Measurements from ENCODE around the gene IRGC. TPM values are rescaled to one million over a fixed set of nuclear protein-coding genes. Genes with fewer than 3 reads are reported as not detected.

The IRGC gene, protein sequence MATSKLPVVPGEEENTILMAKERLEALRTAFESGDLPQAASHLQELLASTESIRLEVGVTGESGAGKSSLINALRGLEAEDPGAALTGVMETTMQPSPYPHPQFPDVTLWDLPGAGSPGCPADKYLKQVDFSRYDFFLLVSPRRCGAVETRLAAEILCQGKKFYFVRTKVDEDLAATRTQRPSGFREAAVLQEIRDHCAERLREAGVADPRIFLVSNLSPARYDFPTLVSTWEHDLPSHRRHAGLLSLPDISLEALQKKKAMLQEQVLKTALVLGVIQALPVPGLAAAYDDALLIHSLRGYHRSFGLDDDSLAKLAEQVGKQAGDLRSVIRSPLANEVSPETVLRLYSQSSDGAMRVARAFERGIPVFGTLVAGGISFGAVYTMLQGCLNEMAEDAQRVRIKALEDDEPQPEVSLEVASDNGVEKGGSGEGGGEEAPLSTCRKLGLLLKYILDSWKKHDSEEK
- total RNA-seq (not detected), polyA plus RNA-seq (not detected)
- long read RNA-seq, donor 1 = 0 reads
- long read RNA-seq, donor 2 = 0 reads
- long read RNA-seq, donor 3 = 0 reads
- long read RNA-seq, donor 4 = 0 reads
- long read RNA-seq, donor 5 = 0 reads
- long read RNA-seq, donor 6 = 0 reads
- long read RNA-seq, donor 7 = 0 reads
- long read RNA-seq, donor 8 = 0 reads
- long read RNA-seq, donor 9 = 0 reads
- long read RNA-seq, donor 10 = 0 reads

DNA sequence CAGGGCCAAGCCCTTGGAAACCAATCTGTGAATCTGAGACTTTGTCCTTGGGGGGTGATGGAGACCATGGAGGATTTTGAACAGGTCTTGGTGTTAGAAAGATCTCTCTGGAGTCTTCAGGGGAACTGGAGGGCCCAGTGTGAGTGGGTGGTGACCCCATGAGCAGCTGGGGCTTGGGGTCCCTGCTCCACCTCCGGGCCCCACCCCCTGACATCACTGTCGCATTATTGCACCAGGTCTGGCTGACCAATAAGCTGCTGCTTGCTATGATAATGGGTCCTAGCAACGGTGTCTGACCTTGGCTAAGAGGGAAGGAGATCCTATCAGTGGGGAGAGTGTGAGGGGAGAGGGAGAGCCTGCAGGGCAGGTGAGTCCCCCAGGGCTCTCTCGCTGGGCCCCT lies at the start of gene IRGC:
IRGC (plus strand) TSS at position 301 of the 400 bp plus-strand sequence. CDS start 2,483 bp downstream, outside the sequence.
- no peak for TF ChIP-seq POLR2AphosphoS5 (IDR thresholded peaks at IDR 0.05)
- no peak for TF ChIP-seq EP300 (IDR thresholded peaks at IDR 0.05)
- TF ChIP-seq, protein P1, sequence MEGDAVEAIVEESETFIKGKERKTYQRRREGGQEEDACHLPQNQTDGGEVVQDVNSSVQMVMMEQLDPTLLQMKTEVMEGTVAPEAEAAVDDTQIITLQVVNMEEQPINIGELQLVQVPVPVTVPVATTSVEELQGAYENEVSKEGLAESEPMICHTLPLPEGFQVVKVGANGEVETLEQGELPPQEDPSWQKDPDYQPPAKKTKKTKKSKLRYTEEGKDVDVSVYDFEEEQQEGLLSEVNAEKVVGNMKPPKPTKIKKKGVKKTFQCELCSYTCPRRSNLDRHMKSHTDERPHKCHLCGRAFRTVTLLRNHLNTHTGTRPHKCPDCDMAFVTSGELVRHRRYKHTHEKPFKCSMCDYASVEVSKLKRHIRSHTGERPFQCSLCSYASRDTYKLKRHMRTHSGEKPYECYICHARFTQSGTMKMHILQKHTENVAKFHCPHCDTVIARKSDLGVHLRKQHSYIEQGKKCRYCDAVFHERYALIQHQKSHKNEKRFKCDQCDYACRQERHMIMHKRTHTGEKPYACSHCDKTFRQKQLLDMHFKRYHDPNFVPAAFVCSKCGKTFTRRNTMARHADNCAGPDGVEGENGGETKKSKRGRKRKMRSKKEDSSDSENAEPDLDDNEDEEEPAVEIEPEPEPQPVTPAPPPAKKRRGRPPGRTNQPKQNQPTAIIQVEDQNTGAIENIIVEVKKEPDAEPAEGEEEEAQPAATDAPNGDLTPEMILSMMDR (IDR thresholded peaks at IDR 0.05) = no peak
- TF ChIP-seq POLR2A (IDR thresholded peaks at IDR 0.05) = no peak
- Histone ChIP-seq H3K27ac (no peak within 1 kb of the TSS), H3K4me3 (no peak within 1 kb of the TSS), H3K36me3 (no peaks in the 10 kb centered on the region), H3K9me3 (no peaks in the 10 kb centered on the region), H3K27me3 (peaks cover 0 to 32% (median 0%) of the 10 kb centered on the region in 3 donors), H3K4me1 (no peaks in the 10 kb centered on the region)
- intact Hi-C loops (cut with DNase I; ENCODE audit: low total_unique reads) = no loop called here
- DNase-seq = no peak
- WGBS, 5 donors = 31 to 63% (median 55%) methylated on average over 2 to 4 of the region's 4 CpGs

DNA sequence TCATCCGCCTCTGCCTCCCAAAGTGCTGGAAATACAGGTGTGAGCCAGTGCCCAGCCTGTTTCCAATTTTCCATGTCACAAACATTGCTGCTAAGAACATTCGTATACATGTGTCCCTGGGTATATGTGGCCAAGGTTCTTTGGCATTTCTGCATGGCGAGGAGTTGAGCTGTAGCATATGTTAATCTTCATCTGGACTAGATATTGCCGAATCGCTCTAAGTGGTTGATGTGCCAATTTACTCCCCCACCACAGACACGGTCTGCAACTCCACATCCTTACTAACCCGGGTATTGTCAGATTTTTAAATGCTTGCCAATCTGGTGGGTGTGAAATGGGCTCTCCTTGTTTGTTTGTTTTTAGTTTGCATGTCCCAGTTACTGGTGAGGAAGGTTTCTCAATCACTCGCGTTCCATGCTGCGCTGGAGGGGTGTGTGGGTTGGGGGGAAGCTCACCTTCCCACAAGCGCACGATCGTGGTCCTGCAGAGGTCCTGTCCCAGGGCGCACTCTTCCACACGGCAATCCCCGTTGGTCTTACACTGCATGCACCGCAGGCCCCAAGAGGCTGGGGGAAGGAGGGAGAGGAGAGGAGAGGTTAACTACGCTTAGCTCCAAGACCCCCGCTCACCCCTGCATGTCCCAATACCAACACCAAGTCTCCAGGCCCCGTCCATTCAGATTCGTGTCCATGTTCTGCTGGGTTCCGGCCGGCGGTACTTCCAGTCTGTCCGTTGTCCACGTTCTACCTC lies 48.6 kb upstream of the IRGC start:
- peaks cover 7 to 63% (median 25%) of the 10 kb centered on the region in 4 donors for H3K4me1 ChIP-seq
- intact Hi-C loops (cut with DNase I; ENCODE audit: low total_unique reads) = loop anchor here (10.0 kb wide), 1 partner anchor 202 kb away; the partner anchor contains the start of gene LYPD3
- TF ChIP-seq POLR2AphosphoS5 (IDR thresholded peaks at IDR 0.05) (no peak), POLR2A (IDR thresholded peaks at IDR 0.05) (no peak), EP300 (IDR thresholded peaks at IDR 0.05) (no peak)
- TF ChIP-seq, protein P1 (IDR thresholded peaks at IDR 0.05) = no peak
- H3K27me3 ChIP-seq = no peaks in the 10 kb centered on the region
- H3K9me3 ChIP-seq = no peaks in the 10 kb centered on the region
- H3K4me3 ChIP-seq = peak overlapping the region; percentile 51 to 62 (median 56)
- 66 to 80% (median 74%) methylated on average over 24 to 26 of the region's 26 CpGs for WGBS, 5 donors
- H3K36me3 ChIP-seq = peaks cover 12 to 55% (median 47%) of the 10 kb centered on the region in 4 donors
- DNase-seq = no peak
- H3K27ac ChIP-seq = peak overlapping the region in 4 of 5 donors; percentile 94 to 98 (median 96)

DNA sequence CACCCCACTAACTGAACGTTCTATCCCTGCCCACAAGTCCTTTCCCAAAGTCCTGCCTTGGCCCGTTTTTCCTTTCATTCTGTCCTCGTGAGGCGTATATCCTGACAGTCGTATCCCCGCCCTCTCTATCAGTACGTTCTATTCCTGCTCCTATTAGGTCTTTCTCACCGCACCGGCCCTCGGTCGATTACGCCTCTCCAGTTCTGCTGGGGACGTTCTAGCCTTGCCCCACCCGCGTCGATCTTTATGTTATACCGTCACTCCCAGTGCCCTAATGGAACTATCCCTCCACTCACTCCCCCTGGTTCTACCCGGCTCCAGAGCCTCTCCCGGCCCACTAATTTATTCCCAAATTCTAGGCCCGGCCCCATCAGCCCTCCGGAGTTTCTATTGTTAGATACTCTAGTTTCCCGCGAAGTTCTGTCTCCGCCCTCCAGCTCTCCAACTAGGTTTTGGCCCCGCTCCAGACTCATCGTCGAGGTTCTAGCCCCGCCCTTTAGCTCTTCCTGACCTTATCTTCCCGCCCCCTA lies 47.9 kb upstream of the IRGC start:
- intact Hi-C loops (cut with DNase I; ENCODE audit: low total_unique reads) = loop anchor here (10.0 kb wide), 1 partner anchor 203 kb away; the partner anchor contains the start of gene LYPD3
- Histone ChIP-seq H3K4me1 (peaks cover 7 to 70% (median 28%) of the 10 kb centered on the region in 4 donors), H3K27me3 (no peaks in the 10 kb centered on the region), H3K4me3 (peak overlapping the region; percentile 51 to 62 (median 56)), H3K9me3 (no peaks in the 10 kb centered on the region), H3K27ac (peak overlapping the region; percentile 28 to 98 (median 96)), H3K36me3 (peaks cover 12 to 48% (median 43%) of the 10 kb centered on the region in 4 donors)
- TF ChIP-seq, protein P1 (IDR thresholded peaks at IDR 0.05) = no peak
- TF ChIP-seq POLR2AphosphoS5 (IDR thresholded peaks at IDR 0.05) (peak in 1 of 3 donors; percentile 2), EP300 (IDR thresholded peaks at IDR 0.05) (no peak), POLR2A (IDR thresholded peaks at IDR 0.05) (no peak)
- 10 to 20% (median 19%) methylated on average over 29 of the region's 29 CpGs for WGBS, 5 donors
- DNase-seq = no peak

Measured in stomach (tissue), 19 donors.